GM19239 (cell line): ENCODE measurements around the gene CBFA2T2.
A peak's percentile ranks its signal among the peaks of the same experiment; 100 is the strongest.
"Not testable (repeated sequence)": the region's sequence is repeated elsewhere in the genome, so short reads cannot be mapped to it uniquely, and the experiment has no call there.

Experiments
- DNase-seq: peaks from one replicate; pipeline ENCODE4 v3.0.0; 2011; ENCODE audit warnings: low spot score; ENCODE audit not compliant: insufficient read length
- FAIRE-seq: peaks from 2 replicates; lab custom pipeline; 2011; peaks lifted over from hg19 to GRCh38; lab: Jason Lieb, UNC

Gene CBFA2T2

GRCh38 chr20:33686100-33686983, 196.4 kb downstream of the CBFA2T2 start, which contains the start of gene E2F1:
TSS of gene E2F1 (minus strand) at chr20:33686385. CDS start at chr20:33686264, 121 bp downstream.
- FAIRE-seq = peak; percentile 49
- peak; percentile 98 for DNase-seq

GRCh38 chr20:33686984-33687366, 197.1 kb downstream of the CBFA2T2 start:
- no peak for DNase-seq
- FAIRE-seq = no peak

GRCh38 chr20:33687370-33687915, 197.5 kb downstream of the CBFA2T2 start:
- no peak for FAIRE-seq
- DNase-seq = no peak

GRCh38 chr20:33687993-33688937, 198.4 kb downstream of the CBFA2T2 start:
- FAIRE-seq (no peak), DNase-seq (no peak)

- no peak for FAIRE-seq
Measured at GRCh38 chr20:33688938-33689424, 199.1 kb downstream of the CBFA2T2 start.

GRCh38 chr20:33689493-33689892, 199.6 kb downstream of the CBFA2T2 start:
- no peak for FAIRE-seq

More at GRCh38 chr20:33688938-33689424, 199.1 kb downstream of the CBFA2T2 start:
- DNase-seq = no peak

GRCh38 chr20:33689973-33690372, 200.1 kb downstream of the CBFA2T2 start:
- no peak for FAIRE-seq
- DNase-seq = no peak

More at GRCh38 chr20:33689493-33689892, 199.6 kb downstream of the CBFA2T2 start:
- no peak for DNase-seq

- FAIRE-seq (no peak), DNase-seq (no peak)
Measured at GRCh38 chr20:33693289-33693688, 203.4 kb downstream of the CBFA2T2 start.

- FAIRE-seq = no peak
- no peak for DNase-seq
Measured at GRCh38 chr20:33693741-33694638, 204.1 kb downstream of the CBFA2T2 start.

GRCh38 chr20:33694639-33695012, 204.7 kb downstream of the CBFA2T2 start:
- no peak for FAIRE-seq
- no peak for DNase-seq

GRCh38 chr20:33696448-33696847, 206.6 kb downstream of the CBFA2T2 start:
- DNase-seq = no peak

GRCh38 chr20:33697129-33697528, 207.2 kb downstream of the CBFA2T2 start:
- FAIRE-seq (no peak), DNase-seq (no peak)

More at GRCh38 chr20:33696448-33696847, 206.6 kb downstream of the CBFA2T2 start:
- FAIRE-seq = no peak

GRCh38 chr20:33698966-33699365, 209.1 kb downstream of the CBFA2T2 start:
- DNase-seq = not testable (repeated sequence)

More at GRCh38 chr20:33698966-33699365, 209.1 kb downstream of the CBFA2T2 start:
- FAIRE-seq = not testable (repeated sequence)
